GM10266 (cell line): ENCODE data around the gene GPR137B.

Experiments used
- DNase-seq: peaks from one replicate; pipeline ENCODE4 v3.0.0; 2012; ENCODE audit errors: extremely low spot score
- TF ChIP-seq, protein P1 (sequence below): IDR thresholded peaks from 2 replicates; pipeline ENCODE4 v1.5.1; 2012; ENCODE audit warnings: mild to moderate bottlenecking, low read depth; ENCODE audit not compliant: control insufficient read depth, insufficient read depth; ENCODE audit errors: missing control alignments

The GPR137B gene

DNA sequence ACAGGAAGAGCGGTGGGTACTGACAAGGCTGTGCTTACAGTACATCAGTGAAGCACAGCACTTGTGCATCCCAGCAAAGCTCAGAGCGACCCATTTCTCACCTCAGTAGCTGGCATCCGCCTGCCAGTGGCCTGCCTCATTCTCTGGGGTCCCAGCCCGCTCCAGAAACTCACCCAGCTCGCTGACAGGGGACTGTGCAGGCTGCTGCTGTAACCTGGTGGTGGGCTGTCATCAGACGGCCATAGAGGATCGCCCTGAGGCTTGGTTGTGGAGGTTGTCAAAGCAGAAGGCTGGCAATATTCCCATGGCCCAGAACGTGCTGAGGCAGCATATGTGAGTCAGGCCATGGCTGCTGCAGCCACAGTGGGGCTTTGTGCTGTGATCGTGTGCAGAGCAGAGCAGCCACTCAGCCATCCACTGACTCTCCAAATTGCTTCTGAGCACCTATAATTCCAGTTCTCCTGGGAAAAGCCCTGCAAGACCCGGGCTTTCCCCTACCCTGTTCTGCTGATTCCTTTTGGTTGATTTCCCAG is 13.6 kb upstream of the GPR137B start:
- TF ChIP-seq, protein P1, sequence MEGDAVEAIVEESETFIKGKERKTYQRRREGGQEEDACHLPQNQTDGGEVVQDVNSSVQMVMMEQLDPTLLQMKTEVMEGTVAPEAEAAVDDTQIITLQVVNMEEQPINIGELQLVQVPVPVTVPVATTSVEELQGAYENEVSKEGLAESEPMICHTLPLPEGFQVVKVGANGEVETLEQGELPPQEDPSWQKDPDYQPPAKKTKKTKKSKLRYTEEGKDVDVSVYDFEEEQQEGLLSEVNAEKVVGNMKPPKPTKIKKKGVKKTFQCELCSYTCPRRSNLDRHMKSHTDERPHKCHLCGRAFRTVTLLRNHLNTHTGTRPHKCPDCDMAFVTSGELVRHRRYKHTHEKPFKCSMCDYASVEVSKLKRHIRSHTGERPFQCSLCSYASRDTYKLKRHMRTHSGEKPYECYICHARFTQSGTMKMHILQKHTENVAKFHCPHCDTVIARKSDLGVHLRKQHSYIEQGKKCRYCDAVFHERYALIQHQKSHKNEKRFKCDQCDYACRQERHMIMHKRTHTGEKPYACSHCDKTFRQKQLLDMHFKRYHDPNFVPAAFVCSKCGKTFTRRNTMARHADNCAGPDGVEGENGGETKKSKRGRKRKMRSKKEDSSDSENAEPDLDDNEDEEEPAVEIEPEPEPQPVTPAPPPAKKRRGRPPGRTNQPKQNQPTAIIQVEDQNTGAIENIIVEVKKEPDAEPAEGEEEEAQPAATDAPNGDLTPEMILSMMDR = no peak
- DNase-seq = no peak

DNA sequence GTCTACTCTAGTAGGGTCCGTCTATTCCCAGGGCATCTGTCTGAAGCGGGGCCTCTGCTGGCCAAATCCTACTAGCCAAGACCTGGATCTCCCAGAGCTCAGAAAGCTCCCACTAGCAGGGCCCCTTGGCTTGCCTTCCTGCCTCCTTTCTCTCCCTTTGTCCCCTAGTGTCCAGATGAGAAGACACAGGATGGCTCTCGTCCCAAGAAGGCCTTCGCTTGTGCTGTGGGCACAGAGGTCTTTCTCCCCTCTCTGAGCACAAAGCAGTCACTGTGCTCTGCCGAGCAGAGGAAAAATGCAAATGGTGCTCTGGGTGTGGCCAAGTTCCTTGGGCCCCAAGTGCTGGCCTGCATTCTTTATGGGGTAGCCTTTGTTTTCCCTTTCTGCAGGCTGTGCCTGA is 13.0 kb upstream of the GPR137B start:
- TF ChIP-seq, protein P1 = no peak
- DNase-seq = no peak

DNA sequence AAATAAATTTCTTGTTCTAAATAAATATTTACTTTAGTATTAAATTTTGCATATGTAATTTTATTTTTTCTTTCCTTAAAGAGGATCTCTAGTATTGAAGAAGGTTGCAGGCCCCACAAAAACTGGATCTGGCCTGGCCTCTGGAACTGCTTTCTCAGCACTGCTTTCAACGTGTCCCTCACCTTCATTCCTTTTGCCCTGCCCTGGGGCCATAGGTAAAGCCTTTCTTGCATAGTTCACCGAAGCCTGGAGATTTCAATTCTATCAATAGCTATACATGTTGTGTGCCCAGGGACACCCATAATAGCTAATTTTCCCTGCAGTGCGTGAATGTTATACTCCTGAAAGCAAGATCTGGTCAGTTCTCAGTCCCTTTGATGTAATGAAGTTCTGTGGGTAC is 12.0 kb upstream of the GPR137B start:
- DNase-seq = no peak
- TF ChIP-seq, protein P1 = no peak

DNA sequence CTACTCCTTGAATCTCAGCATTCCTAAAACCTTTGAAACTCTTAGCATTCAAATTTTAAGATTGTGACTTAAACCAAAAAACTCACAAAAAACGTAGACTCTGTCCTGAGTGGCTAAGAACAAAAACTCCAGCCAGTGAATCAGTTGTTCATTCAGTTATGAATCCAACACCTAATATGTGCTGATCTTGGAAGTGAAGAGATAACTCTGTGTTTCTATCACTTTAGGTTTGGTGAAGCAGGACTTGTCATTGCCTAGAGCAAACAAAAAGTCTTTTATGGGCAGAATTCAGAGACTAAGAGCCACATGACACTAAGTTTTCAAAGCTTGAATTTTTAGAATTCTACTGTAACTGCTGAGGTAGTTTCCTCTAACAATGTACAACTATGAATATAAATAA is 10.4 kb upstream of the GPR137B start:
- TF ChIP-seq, protein P1 = no peak
- DNase-seq = no peak

DNA sequence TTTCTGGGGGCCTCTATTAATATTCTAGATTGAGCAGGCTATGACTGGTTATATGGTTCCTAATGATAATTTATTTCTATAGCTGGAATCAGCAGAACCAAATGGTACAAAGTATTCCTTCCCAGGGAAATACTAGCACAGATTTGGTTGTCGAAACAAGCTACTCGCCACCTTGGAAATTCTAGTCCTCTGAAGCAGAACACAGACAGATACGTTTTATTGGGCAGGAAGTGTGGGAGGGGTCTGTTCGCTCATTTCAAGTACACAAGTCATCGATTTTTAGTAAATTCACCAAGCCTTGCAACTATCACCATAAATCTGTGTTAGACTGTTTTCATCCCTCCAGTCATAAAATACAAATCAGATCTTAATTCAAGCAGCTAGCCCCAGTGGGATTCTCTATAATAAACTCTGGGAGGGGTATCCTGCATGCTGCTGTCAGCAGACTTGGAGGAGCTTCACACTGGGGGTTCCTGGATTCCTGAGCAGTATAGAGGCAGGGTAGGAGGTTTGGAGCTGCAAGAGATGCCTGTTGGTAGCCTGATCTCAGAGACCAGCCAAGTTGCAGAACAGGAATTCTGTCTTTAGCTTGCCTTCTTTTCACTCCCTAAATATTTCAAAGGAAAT is 9.8 kb upstream of the GPR137B start:
- no peak for DNase-seq
- TF ChIP-seq, protein P1 = no peak

DNA sequence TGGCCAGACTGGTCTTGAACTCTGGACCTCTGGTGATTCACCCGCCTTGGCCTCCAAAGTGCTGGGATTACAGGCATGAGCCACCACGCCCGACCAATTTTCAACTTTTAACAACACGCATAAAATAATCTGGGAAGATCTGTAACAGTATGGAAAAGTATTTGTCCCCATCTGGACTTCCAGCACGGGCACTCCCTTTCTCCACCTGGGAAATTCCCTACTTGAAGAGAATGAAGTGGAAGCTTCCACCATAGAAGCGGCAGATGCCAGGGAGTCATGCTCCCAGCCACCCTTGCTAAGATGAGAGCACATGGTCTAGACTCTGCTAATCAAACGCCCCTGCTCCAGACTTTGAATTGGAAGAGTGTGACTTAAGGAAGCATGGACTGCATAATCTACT is 9.0 kb upstream of the GPR137B start:
- DNase-seq = no peak
- TF ChIP-seq, protein P1 = no peak

DNA sequence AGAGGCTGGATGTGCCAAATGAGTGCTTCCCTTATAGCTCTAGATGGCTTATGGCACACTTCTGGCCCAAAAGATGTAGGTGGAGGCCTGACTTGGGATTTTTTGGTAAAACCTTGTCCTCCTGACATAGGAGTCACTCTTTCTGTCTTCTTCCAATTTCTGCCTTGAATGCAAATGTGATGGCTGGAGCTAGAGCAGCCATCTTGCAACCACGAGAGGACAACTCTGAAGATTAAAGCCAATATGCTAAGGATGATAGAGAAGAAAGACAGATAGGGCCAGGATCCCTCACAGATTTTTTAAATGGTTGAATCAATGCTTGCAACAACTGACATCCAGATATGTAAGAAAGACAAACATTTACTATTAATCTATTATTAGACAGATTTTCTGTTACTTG is 8.5 kb upstream of the GPR137B start:
- TF ChIP-seq, protein P1 = no peak
- no peak for DNase-seq
